H1 (cell line): ENCODE measurements around the gene MED12L. TPM values are rescaled to one million over a fixed set of nuclear protein-coding genes. Genes with fewer than 3 reads are reported as not detected.

Experiments used
- CTCF ChIA-PET: fragments of 300-600 bp; sonication (Branson Sonifier 250); formaldehyde crosslinking; loops from one replicate; lab custom pipeline; 2021; ENCODE audit not compliant: partially characterized antibody; lab: Charles Lee
- POLR2A ChIA-PET: fragments of 300-600 bp; sonication (Branson Sonifier 250); formaldehyde crosslinking; loops from one replicate; lab custom pipeline; 2021; ENCODE audit warnings: inconsistent platforms; ENCODE audit not compliant: partially characterized antibody; lab: Charles Lee
- DNase-seq, 2 experiments: peaks; one replicate each; pipeline versions ENCODE4 v3.0.0 to v3.0.0-alpha.2; 2010 to 2022; ENCODE audit warnings: low spot score in 2 of 2, low read depth in 1 of 2, mixed read lengths in 1 of 2
- FAIRE-seq: peaks from 2 replicates; lab custom pipeline; 2011; peaks lifted over from hg19 to GRCh38; lab: Jason Lieb, UNC
- H2AFZ ChIP-seq: 2 replicates; pipeline ENCODE4 v1.8.1; 2012; ENCODE audit warnings: low read length, inconsistent platforms
- H2AK5ac ChIP-seq: 2 replicates; pipeline ENCODE4 v1.6.1; 2013; ENCODE audit warnings: low read depth, low read length
- H2BK120ac ChIP-seq: replicated peaks from 2 replicates; pipeline ENCODE3; 2013; ENCODE audit warnings: low read depth, low read length, inconsistent platforms
- H2BK12ac ChIP-seq: 2 replicates; pipeline ENCODE4 v1.6.1; 2013; ENCODE audit warnings: low read depth, low read length
- H2BK15ac ChIP-seq: 2 replicates; pipeline ENCODE4 v1.6.1; 2013; ENCODE audit warnings: low read length
- H2BK20ac ChIP-seq: 2 replicates; pipeline ENCODE4 v1.6.1; 2013; ENCODE audit warnings: low read length
- H2BK5ac ChIP-seq: 2 replicates; pipeline ENCODE4 v1.6.1; 2013; ENCODE audit warnings: low read depth, low read length
- H3K14ac ChIP-seq: 2 replicates; pipeline ENCODE4 v1.6.1; 2013; ENCODE audit warnings: inconsistent platforms; ENCODE audit not compliant: insufficient read length
- H3K18ac ChIP-seq: 2 replicates; pipeline ENCODE4 v1.6.1; 2013; ENCODE audit warnings: low read length; ENCODE audit errors: extremely low read depth
- H3K23ac ChIP-seq: 2 replicates; pipeline ENCODE4 v1.6.1; 2013; ENCODE audit warnings: inconsistent platforms; ENCODE audit not compliant: insufficient read length
- H3K23me2 ChIP-seq: 2 replicates; pipeline ENCODE4 v1.6.1; 2013; ENCODE audit warnings: low read depth, low read length
- H3K27ac ChIP-seq: 2 replicates; pipeline ENCODE4 v1.6.1; 2011; ENCODE audit warnings: low read depth, low read length, inconsistent platforms
- H3K27me3 ChIP-seq, 4 experiments: replicated peaks in 1 of 4; 1 replicate in 1 of 4; 2 replicates in 3 of 4; pipeline versions ENCODE4 v1.6.1 to v1.8.1; 2011 to 2013; ENCODE audit warnings: low read length in 3 of 4, mild to moderate bottlenecking in 3 of 4, inconsistent platforms in 2 of 4, mixed read lengths in 2 of 4, moderate library complexity in 1 of 4; ENCODE audit not compliant: control insufficient read depth in 3 of 4, insufficient read depth in 3 of 4; ENCODE audit errors: extremely low read depth in 1 of 4
- H3K36me3 ChIP-seq, 4 experiments: 2 replicates each; pipeline versions ENCODE4 v1.6.1 to v1.8.1; 2011 to 2013; ENCODE audit warnings: mild to moderate bottlenecking in 4 of 4, low read length in 3 of 4, moderate library complexity in 2 of 4, control low read depth in 1 of 4, inconsistent platforms in 1 of 4; ENCODE audit not compliant: insufficient read depth in 4 of 4, control insufficient read depth in 2 of 4
- H3K4ac ChIP-seq: replicated peaks from 2 replicates; pipeline ENCODE3; 2013; ENCODE audit warnings: low read length, low read depth, mixed read lengths, inconsistent platforms; ENCODE audit not compliant: insufficient read length
- H3K4me1 ChIP-seq, 4 experiments: replicated peaks in 1 of 4; 1 replicate in 1 of 4; 2 replicates in 3 of 4; pipeline versions ENCODE4 v1.6.1 to v1.8.1; 2011 to 2013; ENCODE audit warnings: low read length in 3 of 4, inconsistent platforms in 2 of 4, mixed read lengths in 1 of 4; ENCODE audit not compliant: insufficient read depth in 4 of 4, control insufficient read depth in 3 of 4
- H3K4me2 ChIP-seq, 2 experiments: 2 replicates each; pipeline versions ENCODE4 v1.6.1 to v1.8.1; 2011 to 2013; ENCODE audit warnings: low read depth in 2 of 2, low read length in 2 of 2, control low read depth in 1 of 2, inconsistent platforms in 1 of 2, mild to moderate bottlenecking in 1 of 2; ENCODE audit not compliant: insufficient read depth in 1 of 2
- H3K4me3 ChIP-seq, 4 experiments: fragments of 200-600, 300-600 bp in 1 of 4; sonication (generic), shearing (Covaris generic), sonication (Bioruptor Twin) in 1 of 4; 2 replicates each; pipeline versions ENCODE4 v1.5.1 to v1.8.1; 2011 to 2016; ENCODE audit warnings: low read length in 4 of 4, low read depth in 3 of 4, control low read depth in 2 of 4, inconsistent platforms in 2 of 4, mild to moderate bottlenecking in 2 of 4, mixed read lengths in 1 of 4, moderate library complexity in 1 of 4; ENCODE audit not compliant: insufficient read depth in 2 of 4; ENCODE audit errors: extremely low read depth in 1 of 4
- H3K56ac ChIP-seq: replicated peaks from 2 replicates; pipeline ENCODE3; 2013; ENCODE audit warnings: low read depth, mild to moderate bottlenecking, mixed read lengths, low read length, inconsistent platforms; ENCODE audit not compliant: insufficient read length
- H3K79me1 ChIP-seq: 2 replicates; pipeline ENCODE4 v1.6.1; 2013; ENCODE audit warnings: low read depth, low read length, control low read depth
- H3K79me2 ChIP-seq, 2 experiments: 2 replicates each; pipeline versions ENCODE4 v1.6.1 to v1.8.1; 2012 to 2013; ENCODE audit warnings: low read length in 2 of 2, mild to moderate bottlenecking in 2 of 2, inconsistent platforms in 1 of 2; ENCODE audit not compliant: insufficient read depth in 2 of 2, control insufficient read depth in 1 of 2
- H3K9ac ChIP-seq, 4 experiments: replicated peaks in 1 of 4; 1 replicate in 1 of 4; 2 replicates in 3 of 4; pipeline versions ENCODE4 v1.6.1 to v1.8.1; 2011 to 2013; ENCODE audit warnings: low read depth in 3 of 4, low read length in 3 of 4, control low read depth in 2 of 4, mild to moderate bottlenecking in 2 of 4, moderate library complexity in 2 of 4, inconsistent platforms in 1 of 4; ENCODE audit errors: extremely low read depth in 1 of 4
- H3K9me3 ChIP-seq, 2 experiments: 2 replicates each; pipeline versions ENCODE4 v1.6.1 to v1.8.1; 2012 to 2013; ENCODE audit warnings: mild to moderate bottlenecking in 2 of 2, moderate library complexity in 2 of 2, control low read depth in 1 of 2, inconsistent platforms in 1 of 2, low read depth in 1 of 2, low read length in 1 of 2, mixed read lengths in 1 of 2; ENCODE audit not compliant: insufficient read depth in 2 of 2
- H4K20me1 ChIP-seq, 2 experiments: replicated peaks in 1 of 2; 2 replicates each; pipeline versions ENCODE3 to v1.8.1; 2011 to 2013; ENCODE audit warnings: inconsistent platforms in 2 of 2, low read length in 2 of 2, mild to moderate bottlenecking in 1 of 2; ENCODE audit not compliant: insufficient read depth in 2 of 2, control insufficient read depth in 1 of 2
- H4K5ac ChIP-seq: 2 replicates; pipeline ENCODE4 v1.6.1; 2013; ENCODE audit warnings: low read length, low read depth, mixed read lengths, inconsistent platforms; ENCODE audit not compliant: insufficient read length
- H4K8ac ChIP-seq: 2 replicates; pipeline ENCODE4 v1.8.0; 2013; ENCODE audit warnings: mild to moderate bottlenecking, moderate library complexity, low read length, inconsistent platforms; ENCODE audit not compliant: insufficient read depth; ENCODE audit errors: extremely low read depth
- H4K91ac ChIP-seq: replicated peaks from 2 replicates; pipeline ENCODE3; 2013; ENCODE audit warnings: low read length, mixed read lengths, inconsistent platforms; ENCODE audit not compliant: insufficient read length
- MAX ChIP-seq: IDR thresholded peaks from 2 replicates; pipeline ENCODE4 v1.6.1; 2012; ENCODE audit warnings: inconsistent platforms
- WGBS, 2 experiments: shearing (Covaris generic) in 1 of 2; methylation state at CpG; one replicate each; pipeline versions ENCODE4 v1.1.6 to v1.1.7; 2013 to 2015; ENCODE audit warnings: low lambda C conversion rate in 2 of 2, mixed read lengths in 2 of 2, inconsistent platforms in 1 of 2, low coverage in 1 of 2, missing lambda C conversion rate in 1 of 2; ENCODE audit not compliant: insufficient replicate concordance in 2 of 2, insufficient coverage in 1 of 2, insufficient read length in 1 of 2; ENCODE audit errors: extremely low coverage in 1 of 2, missing lambda C conversion rate in 1 of 2; 5-methylcytosine and 5-hydroxymethylcytosine counted together
- polyA plus RNA-seq, 7 experiments: library from polyadenylated mRNA; depleted of rRNA in 3 of 7; stranded (reverse) in 5 of 7; unstranded in 2 of 7; fragments of >200 nt in 5 of 7; fragments of 200-250 nt in 2 of 7; gene quantifications; 1 replicate in 5 of 7; 2 replicates in 1 of 7; 4 replicates in 1 of 7; pipeline versions ENCODE4 v1.2.1 to v1.2.3, GENCODE V29; 2011 to 2013; ENCODE audit warnings: missing spikeins in 2 of 7, mixed read lengths in 2 of 7
- total RNA-seq: library from RNA; stranded (reverse); fragmentation: NEBNext Ultra II Directional; extraction: Animal tissue kit (Norgen Biotek cat#: 25700); gene quantifications from 2 replicates; pipeline ENCODE4 v1.2.1, GENCODE V29; 2021

The MED12L gene
- total and polyA plus RNA-seq, 2 of the 8 experiments (the other 6 are each of a cell fraction or from before 2014, with no cell fraction given), result 3.6 to 26.2 TPM

GRCh38 chr3:151198849-151199248, 113.4 kb downstream of the MED12L start:
- TF ChIP-seq MAX, result no peak
- TF ChIP-seq, all 59 proteins: peak for 0
- Histone ChIP-seq H3K23ac (no peak overlapping the region), H2BK20ac (no peak overlapping the region), H2BK12ac (no peak overlapping the region), H3K23me2 (no peaks in the 10 kb centered on the region), H3K9me3 (no peaks in the 10 kb centered on the region), H2BK5ac (no peak overlapping the region), H3K27ac (no peak overlapping the region), H2BK120ac (no peak overlapping the region), H2AK5ac (no peak overlapping the region), H3K4ac (no peak overlapping the region), H3K4me1 (no peaks in the 10 kb centered on the region), H3K18ac (no peak overlapping the region), H3K4me3 (no peak overlapping the region), H2BK15ac (no peak overlapping the region), H3K27me3 (no peaks in the 10 kb centered on the region), H3K36me3 (no peaks in the 10 kb centered on the region; a peak in 1 of 8 replicates), H4K5ac (no peak overlapping the region), H3K9ac (no peak overlapping the region), H3K14ac (no peak overlapping the region), H2AFZ (no peak overlapping the region), H3K4me2 (no peak overlapping the region), H3K56ac (no peak overlapping the region), H4K20me1 (no peaks in the 10 kb centered on the region), H4K8ac (no peak overlapping the region), H3K79me1 (no peaks in the 10 kb centered on the region), H3K79me2 (no peaks in the 10 kb centered on the region), H4K91ac (no peak overlapping the region)
- FAIRE-seq (no peak), DNase-seq (no peak)
- POLR2A ChIA-PET, result no interaction called here
- CTCF ChIA-PET, result interaction anchor here (0.6 to 4.4 kb wide), 3 partner anchors 29 to 306 kb away, joined by 4 to 18 read pairs (median 4); no protein-coding TSS in a partner anchor
- WGBS, 2 experiments, result 96% methylated on average over 5 of the region's 5 CpGs; no CpG with 5 or more reads in 1 of the 2 experiments
